Measurements from ENCODE around the gene ANKRD31.

- peak; percentile 69 for TF ChIP-seq POLR2A (IDR thresholded peaks at IDR 0.05)
- TF ChIP-seq CTCF (IDR thresholded peaks at IDR 0.05), result peak in 1 of 5 experiments; percentile 13
- no peak for TF ChIP-seq EP300 (IDR thresholded peaks at IDR 0.05; ENCODE audit: low read depth)
- peak; percentile 26 to 72 (median 35) for TF ChIP-seq POLR2AphosphoS5 (IDR thresholded peaks at IDR 0.05)
Observed at GRCh38 chr5:75053304-75054133, 183.2 kb downstream of the ANKRD31 start.
